ENCODE measurements around the gene MAGEA3.

GRCh38 chrX:152725409-152725808 is 26.8 kb downstream of the MAGEA3 start:
- no peak for TF ChIP-seq CTCF (IDR thresholded peaks at IDR 0.05)
- no peak for TF ChIP-seq REST (IDR thresholded peaks at IDR 0.05; ENCODE audit: insufficient read depth in 1 of 2, low read depth in 2 of 2, low read length in 1 of 2)
- TF ChIP-seq POLR2AphosphoS5 (IDR thresholded peaks at IDR 0.05; ENCODE audit: low read depth, low read length), result no peak
- no peak for TF ChIP-seq SIN3A (IDR thresholded peaks at IDR 0.05; ENCODE audit: borderline replicate concordance, insufficient read depth, low read depth, low read length)
- no peak for TF ChIP-seq TCF7L2 (IDR thresholded peaks at IDR 0.05; ENCODE audit: low read depth, low read length)

All from Panc1 (cell line).